Neutrophil (primary cell): Measurements from ENCODE around the gene SLC35B1.

ENCODE experiments used
- H3K27ac ChIP-seq: fragments of 200-600 bp; sonication (generic); 2 replicates; pipeline ENCODE4 v1.5.1; 2016; ENCODE audit warnings: mild to moderate bottlenecking, moderate library complexity
- H3K27me3 ChIP-seq: fragments of 200-600 bp; sonication (generic); 2 replicates; pipeline ENCODE4 v1.6.0; 2016; ENCODE audit warnings: mild to moderate bottlenecking
- H3K36me3 ChIP-seq: fragments of 200-600 bp; sonication (generic); 2 replicates; pipeline ENCODE4 v1.5.1; 2017
- H3K4me1 ChIP-seq, 2 experiments: fragments of 200-600 bp in 1 of 2; sonication (generic) in 1 of 2; 1 replicate in 1 of 2; 2 replicates in 1 of 2; pipeline versions ENCODE4 v1.5.1 to v1.6.1; 2013 to 2016; ENCODE audit warnings: low read depth in 1 of 2, low read length in 1 of 2, mild to moderate bottlenecking in 1 of 2, moderate library complexity in 1 of 2; ENCODE audit not compliant: control insufficient read depth in 1 of 2, insufficient read depth in 1 of 2
- H3K4me3 ChIP-seq, 2 experiments: fragments of 200-600 bp in 1 of 2; sonication (generic) in 1 of 2; 1 replicate in 1 of 2; 2 replicates in 1 of 2; pipeline ENCODE4 v1.5.1; 2013 to 2016; ENCODE audit warnings: low read depth in 1 of 2, low read length in 1 of 2, mild to moderate bottlenecking in 1 of 2, moderate library complexity in 1 of 2
- H3K9me3 ChIP-seq: fragments of 200-600 bp; sonication (generic); 2 replicates; pipeline ENCODE4 v1.5.1; 2016
- CTCF ChIP-seq: fragments of 200-600 bp; sonication (generic); IDR thresholded peaks from 2 replicates; pipeline ENCODE4 v1.5.1; 2016; ENCODE audit warnings: antibody characterized with exemption

The SLC35B1 gene

GRCh38 chr17:49700960-49701359 is 6.8 kb downstream of the SLC35B1 start:
- H3K27ac ChIP-seq, result no peak overlapping the region
- no peaks in the 10 kb centered on the region for H3K27me3 ChIP-seq
- TF ChIP-seq CTCF, result no peak
- no peak overlapping the region for H3K4me3 ChIP-seq
- no peaks in the 10 kb centered on the region for H3K9me3 ChIP-seq
- H3K36me3 ChIP-seq, result peaks cover 64% of the 10 kb centered on the region
- H3K4me1 ChIP-seq, result peaks cover 0 to 2% of the 10 kb centered on the region in 2 experiments

DNA sequence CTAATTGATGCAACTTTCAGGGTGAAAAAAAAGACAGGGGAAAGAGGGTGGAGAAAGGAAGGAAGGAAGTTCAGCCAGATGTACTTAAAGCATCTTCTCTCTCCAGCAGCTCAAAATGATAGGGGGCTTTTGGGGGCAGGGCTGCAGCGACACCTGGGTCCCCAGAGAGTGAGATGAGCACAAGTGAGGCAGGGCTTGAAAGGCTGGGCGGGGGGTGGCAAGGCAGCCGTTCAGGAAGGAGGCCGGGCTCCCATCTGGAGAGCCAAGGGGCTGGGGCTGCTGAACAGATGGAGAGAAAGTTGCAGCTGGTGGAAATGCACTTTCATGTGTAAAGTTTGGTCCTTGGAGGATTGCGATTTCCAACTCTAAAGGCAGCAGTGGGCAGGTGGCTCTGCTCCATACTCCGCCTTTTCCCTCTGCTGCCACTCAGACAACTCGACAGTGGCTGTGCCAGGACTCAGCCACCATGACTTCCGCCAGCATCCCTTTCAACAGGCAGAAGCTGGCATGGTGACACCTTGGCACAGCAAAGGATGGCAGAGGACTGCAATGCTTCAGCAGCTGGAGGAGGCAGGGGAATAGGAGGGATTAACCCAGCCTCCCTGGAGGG is 7.7 kb downstream of the SLC35B1 start:
- Histone ChIP-seq H3K27ac (no peak overlapping the region), H3K36me3 (peaks cover 58% of the 10 kb centered on the region), H3K4me3 (no peak overlapping the region), H3K4me1 (peaks cover 2 to 7% of the 10 kb centered on the region in 2 experiments), H3K9me3 (no peaks in the 10 kb centered on the region), H3K27me3 (no peaks in the 10 kb centered on the region)
- TF ChIP-seq CTCF, result no peak

GRCh38 chr17:49698005-49698404 is 9.8 kb downstream of the SLC35B1 start:
- Histone ChIP-seq H3K9me3 (no peaks in the 10 kb centered on the region), H3K27ac (no peak overlapping the region), H3K4me1 (peaks cover 2 to 7% of the 10 kb centered on the region in 2 experiments), H3K36me3 (peaks cover 37% of the 10 kb centered on the region), H3K4me3 (no peak overlapping the region), H3K27me3 (peaks cover 8% of the 10 kb centered on the region)
- TF ChIP-seq CTCF, result no peak

- no peaks in the 10 kb centered on the region for H3K9me3 ChIP-seq
- H3K4me1 ChIP-seq, result peaks cover 2 to 7% of the 10 kb centered on the region in 2 experiments
- H3K27ac ChIP-seq, result no peak overlapping the region
- H3K27me3 ChIP-seq, result peaks cover 15% of the 10 kb centered on the region
- TF ChIP-seq CTCF, result no peak
- peaks cover 20% of the 10 kb centered on the region for H3K36me3 ChIP-seq
- H3K4me3 ChIP-seq, result no peak overlapping the region
Observed at GRCh38 chr17:49696233-49696761, 11.5 kb downstream of the SLC35B1 start.

DNA sequence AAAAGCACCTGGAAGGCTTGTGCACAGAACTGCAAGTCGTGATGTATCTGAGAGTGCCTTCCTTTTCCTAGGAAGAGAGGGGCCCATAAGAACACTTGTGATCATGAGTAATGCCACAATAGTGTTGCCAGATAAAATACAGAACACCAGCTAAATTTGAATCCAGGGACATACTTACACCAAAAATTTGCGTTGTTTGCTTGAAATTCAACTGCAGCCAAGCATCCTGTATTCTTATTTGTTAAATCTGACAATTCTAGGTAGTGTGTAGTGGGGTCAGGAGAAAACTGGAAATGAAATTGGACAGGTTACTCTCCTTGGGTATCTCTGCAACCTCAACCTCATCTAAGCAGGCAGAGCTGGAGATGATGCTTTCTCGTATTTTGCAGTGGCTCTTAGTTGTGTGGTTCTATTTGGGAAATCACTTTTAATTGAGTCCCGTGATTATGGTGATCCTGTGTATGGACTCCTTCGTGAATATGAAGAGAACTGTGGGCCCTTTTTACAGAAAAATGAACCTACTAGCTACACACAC is 12.0 kb downstream of the SLC35B1 start:
- TF ChIP-seq CTCF, result no peak
- Histone ChIP-seq H3K9me3 (no peaks in the 10 kb centered on the region), H3K4me3 (no peak overlapping the region), H3K27me3 (peaks cover 15% of the 10 kb centered on the region), H3K4me1 (peaks cover 2 to 7% of the 10 kb centered on the region in 2 experiments), H3K36me3 (peaks cover 15% of the 10 kb centered on the region), H3K27ac (no peak overlapping the region)
